Ovary (tissue), 9 donors: ENCODE measurements around the gene LDHA. TPM values are rescaled to one million over a fixed set of nuclear protein-coding genes. Genes with fewer than 3 reads are reported as not detected.
"Not testable (repeated sequence)": the region's sequence is repeated elsewhere in the genome, so short reads cannot be mapped to it uniquely, and the experiment has no call there.

ENCODE experiments used
- DNase-seq, 5 donors: peaks; one replicate each; pipeline ENCODE4 v3.0.0-alpha.2; 2019 to 2020
- H3K27ac ChIP-seq, 2 donors: fragments of 200-600 bp; one replicate each; pipeline versions ENCODE4 v1.5.1 to v1.8.0; 2019 to 2022
- H3K27me3 ChIP-seq: fragments of 200-600 bp; one replicate; pipeline ENCODE4 v1.8.0; 2022
- H3K36me3 ChIP-seq: fragments of 200-600 bp; sonication (generic); one replicate; pipeline ENCODE4 v1.5.1; 2019
- H3K4me1 ChIP-seq: one replicate; pipeline ENCODE4 v1.8.1; 2013; ENCODE audit warnings: mild to moderate bottlenecking, moderate library complexity; ENCODE audit not compliant: insufficient read depth
- H3K4me3 ChIP-seq: fragments of 200-600 bp; sonication (generic); one replicate; pipeline ENCODE4 v1.5.1; 2017
- H3K9me3 ChIP-seq, 2 donors: fragments of 200-600 bp in 1 of 2; sonication (generic) in 1 of 2; one replicate each; pipeline versions ENCODE4 v1.5.1 to v1.8.1; 2013 to 2019; ENCODE audit warnings: mild to moderate bottlenecking in 1 of 2, moderate library complexity in 1 of 2
- CTCF ChIP-seq, 3 donors: fragments of 450-650 bp in 2 of 3; fragments of 200-600 bp in 1 of 3; IDR thresholded peaks; one replicate each; pipeline versions ENCODE4 v1.5.1 to v1.8.0; 2016 to 2022; ENCODE audit warnings: antibody characterized with exemption in 3 of 3, mild to moderate bottlenecking in 1 of 3
- EP300 ChIP-seq: sonication (generic); formaldehyde crosslinking; IDR thresholded peaks from one replicate; pipeline ENCODE4 v1.6.1; 2017; ENCODE audit warnings: antibody characterized with exemption
- POLR2A ChIP-seq: fragments of 450-650 bp; IDR thresholded peaks from one replicate; pipeline ENCODE4 v1.6.1; 2017; ENCODE audit warnings: antibody characterized with exemption, mild to moderate bottlenecking, moderate library complexity
- WGBS, 3 donors: extraction: QIAGEN DNeasy Blood & Tissue Kit in 1 of 3; methylation state at CpG; one replicate each; pipeline versions ENCODE4 v1.1.5 to v1.1.7; 2013 to 2017; 5-methylcytosine and 5-hydroxymethylcytosine counted together
- intact Hi-C, 4 donors: fragments of 100-400 bp; cut with DNase I; formaldehyde crosslinking; loops; one replicate each; pipeline versions ENCODE4 v1.11.0 to v1.15.1; 2022 to 2023
- polyA plus RNA-seq, 2 donors: library from polyadenylated mRNA; stranded (reverse); fragments of 200-250 nt in 1 of 2; fragments of 350-450 nt in 1 of 2; fragmentation: Illumina TruSeq in 1 of 2; extraction: RNeasy Lipid Tissue Mini Kit (QIAGEN cat#74804) in 1 of 2; gene quantifications; one replicate each; pipeline ENCODE4 v1.2.3, GENCODE V29; 2013 to 2014
- total RNA-seq, 7 donors: library from RNA; depleted of rRNA in 2 of 7; stranded (reverse); fragments of >200 nt in 2 of 7; fragmentation: NEBNext Ultra II Directional in 3 of 7; extraction: Animal tissue kit (Norgen Biotek cat#: 25700) in 3 of 7; gene quantifications; one replicate each; pipeline versions ENCODE4 v1.1.0 to v1.2.4, GENCODE V29; 2016 to 2023
- donor health status: DM: no; HTN: no; CAD: no; lungs with moderate emphysema.
- donor health status: DM: no; HTN: no; CAD: no.
- donor health status: Bipolar disorder and iron deficiency.
- donor health status: DM: yes; HTN: yes; CAD: no.
- donor health status: DM: no; HTN: no; CAD: no.
- donor health status: DM: yes; HTN: yes; CAD: no.

LDHA gene
- total and polyA plus RNA-seq, 9 donors: 110 to 444 (median 199) TPM

- intact Hi-C loops: loop anchor here in 1 of 4 donors (2.0 to 10.0 kb wide), 2 partner anchors 71 to 301 kb away; partner anchors contain the start of genes GTF2H1, HPS5 and TMEM86A
- DNase-seq: peak in 3 of 5 donors; percentile 24 to 54 (median 39)
- Histone ChIP-seq H3K9me3 (no peaks in the 10 kb centered on the region), H3K27ac (peak overlapping the region in 1 of 2 donors; percentile 92), H3K4me1 (peaks cover 3% of the 10 kb centered on the region), H3K36me3 (no peaks in the 10 kb centered on the region), H3K27me3 (no peaks in the 10 kb centered on the region), H3K4me3 (peak overlapping the region; percentile 74)
- WGBS, 3 donors: 71 to 73% (median 73%) methylated on average over 22 of the region's 22 CpGs
- TF ChIP-seq POLR2A (no peak), CTCF (IDR thresholded peaks at IDR 0.05) (no peak), EP300 (no peak)
These were observed 635 bp upstream of the LDHA start for GRCh38 chr11:18393581-18394274.

- Histone ChIP-seq H3K4me1 (peaks cover 3% of the 10 kb centered on the region), H3K27ac (peak overlapping the region; percentile 76 to 92), H3K36me3 (no peaks in the 10 kb centered on the region), H3K9me3 (no peaks in the 10 kb centered on the region), H3K4me3 (peak overlapping the region; percentile 74), H3K27me3 (no peaks in the 10 kb centered on the region)
- peak in 3 of 5 donors; percentile 36 to 40 (median 40) for DNase-seq
- WGBS, 3 donors: 1% methylated on average over 36 of the region's 36 CpGs
- no peak for TF ChIP-seq POLR2A
- TF ChIP-seq EP300: no peak
- no peak for TF ChIP-seq CTCF (IDR thresholded peaks at IDR 0.05)
- intact Hi-C loops: loop anchor here in 3 of 4 donors (2.0 to 10.0 kb wide), 3 partner anchors 72 to 300 kb away; partner anchors contain the start of genes GTF2H1 (in 3 of the 3), HPS5 (in 3 of the 3) and TMEM86A (in 1 of the 3)
These were observed 768 bp downstream of the LDHA start for GRCh38 chr11:18394928-18395734.

- no peaks in the 10 kb centered on the region for H3K27me3 ChIP-seq
- peak overlapping the region; percentile 74 for H3K4me3 ChIP-seq
- H3K4me1 ChIP-seq: peaks cover 3% of the 10 kb centered on the region
- TF ChIP-seq EP300 (peak; percentile 37), CTCF (IDR thresholded peaks at IDR 0.05) (no peak), POLR2A (peak; percentile 68)
- no peaks in the 10 kb centered on the region for H3K36me3 ChIP-seq
- 0 to 1% (median 0%) methylated on average over 35 to 46 of the region's 46 CpGs for WGBS, 3 donors
- peak overlapping the region; percentile 76 to 92 for H3K27ac ChIP-seq
- DNase-seq: peak; percentile 99 to 100 (median 99)
- intact Hi-C loops: loop anchor here in 3 of 4 donors (2.0 to 10.0 kb wide), 3 partner anchors 73 to 299 kb away; partner anchors contain the start of genes GTF2H1 (in 3 of the 3), HPS5 (in 3 of the 3) and TMEM86A (in 1 of the 3)
- H3K9me3 ChIP-seq: no peaks in the 10 kb centered on the region
These were observed 1.6 kb downstream of the LDHA start for GRCh38 chr11:18395735-18396504.

- WGBS, 3 donors: 88 to 94% (median 93%) methylated on average over 3 of the region's 3 CpGs
- intact Hi-C loops: loop anchor here in 3 of 4 donors (5.0 to 10.0 kb wide), 2 partner anchors 76 to 297 kb away; partner anchors contain the start of genes GTF2H1 (in 2 of the 3), HPS5 (in 2 of the 3) and TMEM86A (in 1 of the 3)
These were observed 3.6 kb downstream of the LDHA start for GRCh38 chr11:18397921-18398320.

GRCh38 chr11:18401077-18401476, 6.7 kb downstream of the LDHA start:
- H3K27ac ChIP-seq, H3K9me3 ChIP-seq, H3K27me3 ChIP-seq, H3K36me3 ChIP-seq, intact Hi-C loops, H3K4me1 ChIP-seq, H3K4me3 ChIP-seq, DNase-seq: not testable (repeated sequence)
- WGBS, 3 donors: 92 to 94% (median 94%) methylated on average over 9 of the region's 9 CpGs

More at GRCh38 chr11:18397921-18398320, 3.6 kb downstream of the LDHA start:
- Histone ChIP-seq H3K27me3 (no peaks in the 10 kb centered on the region), H3K27ac (no peak overlapping the region), H3K9me3 (no peaks in the 10 kb centered on the region), H3K4me3 (no peak overlapping the region), H3K36me3 (no peaks in the 10 kb centered on the region), H3K4me1 (peaks cover 3% of the 10 kb centered on the region)
- DNase-seq: no peak
- TF ChIP-seq POLR2A (no peak), EP300 (no peak)
